ENCODE data around the gene SNX9.
"Not testable (repeated sequence)": the region's sequence is repeated elsewhere in the genome, so short reads cannot be mapped to it uniquely, and the experiment has no call there.

The SNX9 gene

GRCh38 chr6:157892363-157892877 is 69.4 kb downstream of the SNX9 start:
- TF ChIP-seq ZFX (IDR thresholded peaks at IDR 0.05) = no peak
- no peak for TF ChIP-seq CTCF (conservative IDR thresholded peaks at IDR 0.05)
- no peak overlapping the region for H3K27ac ChIP-seq

GRCh38 chr6:157893238-157893637 is 70.2 kb downstream of the SNX9 start:
- TF ChIP-seq CTCF (conservative IDR thresholded peaks at IDR 0.05) = no peak
- no peak for TF ChIP-seq ZFX (IDR thresholded peaks at IDR 0.05)

GRCh38 chr6:157895585-157895984 is 72.5 kb downstream of the SNX9 start:
- H3K27ac ChIP-seq = no peak overlapping the region
- no peak for TF ChIP-seq ZFX (IDR thresholded peaks at IDR 0.05)
- TF ChIP-seq CTCF (conservative IDR thresholded peaks at IDR 0.05) = no peak

More at GRCh38 chr6:157893238-157893637, 70.2 kb downstream of the SNX9 start:
- no peak overlapping the region for H3K27ac ChIP-seq

GRCh38 chr6:157896932-157897331 is 73.9 kb downstream of the SNX9 start:
- H3K27ac ChIP-seq = no peak overlapping the region
- TF ChIP-seq ZFX (IDR thresholded peaks at IDR 0.05) = no peak

- no peak overlapping the region for H3K27ac ChIP-seq
- TF ChIP-seq CTCF (conservative IDR thresholded peaks at IDR 0.05) (no peak), ZFX (IDR thresholded peaks at IDR 0.05) (no peak)
Measured at GRCh38 chr6:157898169-157898568, 75.1 kb downstream of the SNX9 start.

- H3K27ac ChIP-seq = no peak overlapping the region
- TF ChIP-seq ZFX (IDR thresholded peaks at IDR 0.05) (no peak), CTCF (conservative IDR thresholded peaks at IDR 0.05) (no peak)
Measured at GRCh38 chr6:157898640-157899039, 75.6 kb downstream of the SNX9 start.

GRCh38 chr6:157900262-157900661 is 77.2 kb downstream of the SNX9 start:
- not testable (repeated sequence) for H3K27ac ChIP-seq

GRCh38 chr6:157900751-157901150 is 77.7 kb downstream of the SNX9 start:
- H3K27ac ChIP-seq = not testable (repeated sequence)

GRCh38 chr6:157904999-157905398 is 82.0 kb downstream of the SNX9 start:
- H3K27ac ChIP-seq = no peak overlapping the region
- TF ChIP-seq ZFX (IDR thresholded peaks at IDR 0.05) (no peak), CTCF (conservative IDR thresholded peaks at IDR 0.05) (no peak)
